WTC11 (cell line): ENCODE measurements around the gene MNX1. TPM values are rescaled to one million over a fixed set of nuclear protein-coding genes. Genes with fewer than 3 reads are reported as not detected.

Experiments
- ATAC-seq: fragments of 200-7000 bp; cut with Tn5 transposase; 2 replicates; pipeline ENCODE4 v1.10.0; 2021; ENCODE audit warnings: mild to moderate bottlenecking, moderate library complexity
- CTCF ChIA-PET: fragments of 300-600 bp; sonication (Branson Sonifier 250); formaldehyde crosslinking; loops from one replicate; lab custom pipeline; 2021; ENCODE audit warnings: antibody characterized with exemption; lab: Charles Lee
- POLR2A ChIA-PET: fragments of 350-600 bp; sonication (Branson Sonifier 250); formaldehyde crosslinking; loops from one replicate; lab custom pipeline; 2021; ENCODE audit warnings: antibody characterized with exemption; lab: Charles Lee
- DNase-seq: peaks from one replicate; pipeline ENCODE4 v3.0.0; 2021; ENCODE audit warnings: low spot score
- H3K27ac Mint-ChIP-seq: 2 replicates; pipeline ENCODE4 v1.8.0; 2021; ENCODE audit warnings: mixed read lengths
- H3K27me3 Mint-ChIP-seq: 2 replicates; pipeline ENCODE4 v1.8.0; 2021; ENCODE audit warnings: low read depth, mild to moderate bottlenecking, moderate library complexity, mixed read lengths
- H3K36me3 Mint-ChIP-seq: 2 replicates; pipeline ENCODE4 v1.8.0; 2021; ENCODE audit warnings: mixed read lengths
- H3K4me1 Mint-ChIP-seq: 2 replicates; pipeline ENCODE4 v1.8.0; 2022; ENCODE audit warnings: mixed read lengths
- H3K4me3 Mint-ChIP-seq: 2 replicates; pipeline ENCODE4 v1.8.0; 2021; ENCODE audit warnings: mild to moderate bottlenecking, moderate library complexity, mixed read lengths
- H3K9me3 Mint-ChIP-seq: 2 replicates; pipeline ENCODE4 v1.8.0; 2021; ENCODE audit warnings: mixed read lengths
- AFF4 ChIP-seq: sonication (generic); formaldehyde crosslinking; IDR thresholded peaks from 2 replicates; pipeline ENCODE4 v1.8.1; 2023; ENCODE audit warnings: mild to moderate bottlenecking, missing genetic modification reagents, borderline replicate concordance
- ATF2 ChIP-seq: sonication (generic); formaldehyde crosslinking; IDR thresholded peaks from 2 replicates; pipeline ENCODE4 v1.8.1; 2022; ENCODE audit warnings: low read depth, missing genetic modification reagents, borderline replicate concordance
- EMX1 ChIP-seq: fragments of 250-450 bp; sonication (Bioruptor Pico); IDR thresholded peaks from 2 replicates; pipeline ENCODE4 v1.8.0; 2021; ENCODE audit warnings: mild to moderate bottlenecking
- ETV6 ChIP-seq: sonication (generic); formaldehyde crosslinking; IDR thresholded peaks from 2 replicates; pipeline ENCODE4 v1.8.1; 2022; ENCODE audit warnings: mild to moderate bottlenecking, missing genetic modification reagents
- KAT7 ChIP-seq: sonication (generic); formaldehyde crosslinking; IDR thresholded peaks from 2 replicates; pipeline ENCODE4 v1.8.1; 2023; ENCODE audit warnings: missing genetic modification reagents, mild to moderate bottlenecking, borderline replicate concordance
- MYBL2 ChIP-seq: sonication (generic); formaldehyde crosslinking; IDR thresholded peaks from 2 replicates; pipeline ENCODE4 v1.8.1; 2023; ENCODE audit warnings: mild to moderate bottlenecking, moderate library complexity, missing genetic modification reagents
- NR3C1 ChIP-seq: sonication (generic); formaldehyde crosslinking; conservative IDR thresholded peaks from 2 replicates; pipeline ENCODE4 v1.8.1; 2023; ENCODE audit warnings: low read depth, mild to moderate bottlenecking, missing genetic modification reagents
- PREB ChIP-seq: sonication (generic); formaldehyde crosslinking; IDR thresholded peaks from 2 replicates; pipeline ENCODE4 v1.8.1; 2022; ENCODE audit warnings: mild to moderate bottlenecking, missing genetic modification reagents, moderate library complexity, borderline replicate concordance
- RELA ChIP-seq: sonication (generic); formaldehyde crosslinking; IDR thresholded peaks from 2 replicates; pipeline ENCODE4 v1.8.1; 2022; ENCODE audit warnings: missing genetic modification reagents, mild to moderate bottlenecking, borderline replicate concordance
- SMAD4 ChIP-seq: sonication (generic); formaldehyde crosslinking; IDR thresholded peaks from 2 replicates; pipeline ENCODE4 v1.8.0; 2022; ENCODE audit warnings: mild to moderate bottlenecking, missing genetic modification reagents
- USF1 ChIP-seq: sonication (generic); formaldehyde crosslinking; IDR thresholded peaks from 2 replicates; pipeline ENCODE4 v1.8.0; 2022; ENCODE audit warnings: mild to moderate bottlenecking, missing genetic modification reagents
- ZBTB43 ChIP-seq: sonication (generic); formaldehyde crosslinking; IDR thresholded peaks from 2 replicates; pipeline ENCODE4 v1.8.1; 2023; ENCODE audit warnings: mild to moderate bottlenecking, missing genetic modification reagents
- ZNF396 ChIP-seq: fragments of 250-450 bp; sonication (Bioruptor Pico); IDR thresholded peaks from 2 replicates; pipeline ENCODE4 v1.8.0; 2021; ENCODE audit warnings: mild to moderate bottlenecking, moderate library complexity, borderline replicate concordance
- ZNF425 ChIP-seq: fragments of 250-450 bp; sonication (Bioruptor Pico); conservative IDR thresholded peaks from 2 replicates; pipeline ENCODE4 v1.9.0; 2021; ENCODE audit warnings: mild to moderate bottlenecking
- total RNA-seq: library from RNA; stranded (reverse); gene quantifications from 3 replicates; pipeline ENCODE4 v1.2.3, GENCODE V29; 2021

MNX1 gene
- total RNA-seq, 1 experiment from 2014 or later: 0.46 TPM

GRCh38 chr7:157033483-157034473 is 23.3 kb upstream of the MNX1 start (continued):
- TF ChIP-seq AFF4 (no peak), MYBL2 (CRISPR knock-in tag) (no peak), ETV6 (CRISPR knock-in tag) (no peak), RELA (CRISPR knock-in tag) (no peak), ZNF425 (CRISPR knock-in tag) (no peak), NR3C1 (CRISPR knock-in tag) (no peak), ZBTB43 (CRISPR knock-in tag) (no peak)

GRCh38 chr7:157032644-157033482 is 22.4 kb upstream of the MNX1 start:
- DNase-seq (no peak), ATAC-seq (peak; percentile 47; the same call in 1 of the 2 replicates)
- Mint-ChIP-seq H3K36me3 (no peaks in the 10 kb centered on the region), H3K27ac (no peak overlapping the region), H3K4me1 (no peaks in the 10 kb centered on the region), H3K4me3 (no peak overlapping the region), H3K9me3 (peaks cover 13% of the 10 kb centered on the region), H3K27me3 (peaks cover 21% of the 10 kb centered on the region)
- TF ChIP-seq RELA (CRISPR knock-in tag) (no peak), ATF2 (CRISPR knock-in tag) (no peak), ZNF396 (CRISPR knock-in tag) (no peak), SMAD4 (CRISPR knock-in tag) (no peak), PREB (no peak), USF1 (no peak), EMX1 (no peak), KAT7 (CRISPR knock-in tag) (no peak)
- ChIA-PET CTCF (no interaction called here), POLR2A (no interaction called here)
